GM21619 (cell line): ENCODE data around the gene ABR.
"Not testable (repeated sequence)": the region's sequence is repeated elsewhere in the genome, so short reads cannot be mapped to it uniquely, and the experiment has no call there.

Experiments
- ATAC-seq: cut with Tn5 transposase; IDR thresholded peaks from one replicate; pipeline ENCODE4 v1.9.1; 2021; ENCODE audit not compliant: unreplicated experiment

Gene ABR

GRCh38 chr17:1150863-1151600, 28.7 kb downstream of the ABR start:
- ATAC-seq = no peak

DNA sequence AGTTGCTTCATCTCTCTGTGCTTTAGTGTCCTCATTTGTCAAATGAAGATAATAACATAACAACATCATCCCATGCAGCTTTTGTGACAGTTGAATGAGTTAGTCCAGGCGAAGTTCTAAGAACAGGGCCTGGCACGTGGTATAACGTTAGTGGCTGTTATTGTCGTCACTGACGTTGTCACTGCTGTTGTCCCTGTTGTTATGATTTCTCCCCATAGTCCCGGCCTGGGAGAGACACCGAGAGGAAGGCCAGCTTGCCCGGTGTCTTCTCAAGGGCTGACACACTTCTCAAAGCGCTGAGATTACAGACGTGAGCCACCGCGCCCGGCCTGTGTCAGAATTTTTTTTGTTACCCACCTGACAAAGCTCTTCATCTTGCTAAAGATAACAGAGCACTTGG, 29.9 kb downstream of the ABR start:
- no peak for ATAC-seq

DNA sequence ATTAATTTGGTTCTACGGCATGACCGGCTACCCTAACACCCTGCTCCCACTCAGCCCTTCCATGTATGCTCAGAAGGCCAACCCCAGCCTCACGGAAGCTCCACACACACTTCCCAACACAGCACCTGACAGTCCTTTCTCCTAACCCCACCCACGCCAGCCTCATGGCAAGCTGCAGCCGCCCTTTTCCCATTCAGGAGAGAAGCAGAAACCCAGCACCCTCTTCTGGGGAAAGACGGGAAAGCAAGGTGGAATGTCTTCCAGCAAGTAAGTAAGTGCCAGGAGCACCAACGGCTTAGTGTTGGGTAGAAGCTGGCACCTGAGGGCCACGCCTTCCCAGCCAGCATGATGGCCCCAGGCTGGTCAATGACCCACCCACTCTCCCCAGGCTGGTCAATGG, 32.1 kb downstream of the ABR start:
- no peak for ATAC-seq

DNA sequence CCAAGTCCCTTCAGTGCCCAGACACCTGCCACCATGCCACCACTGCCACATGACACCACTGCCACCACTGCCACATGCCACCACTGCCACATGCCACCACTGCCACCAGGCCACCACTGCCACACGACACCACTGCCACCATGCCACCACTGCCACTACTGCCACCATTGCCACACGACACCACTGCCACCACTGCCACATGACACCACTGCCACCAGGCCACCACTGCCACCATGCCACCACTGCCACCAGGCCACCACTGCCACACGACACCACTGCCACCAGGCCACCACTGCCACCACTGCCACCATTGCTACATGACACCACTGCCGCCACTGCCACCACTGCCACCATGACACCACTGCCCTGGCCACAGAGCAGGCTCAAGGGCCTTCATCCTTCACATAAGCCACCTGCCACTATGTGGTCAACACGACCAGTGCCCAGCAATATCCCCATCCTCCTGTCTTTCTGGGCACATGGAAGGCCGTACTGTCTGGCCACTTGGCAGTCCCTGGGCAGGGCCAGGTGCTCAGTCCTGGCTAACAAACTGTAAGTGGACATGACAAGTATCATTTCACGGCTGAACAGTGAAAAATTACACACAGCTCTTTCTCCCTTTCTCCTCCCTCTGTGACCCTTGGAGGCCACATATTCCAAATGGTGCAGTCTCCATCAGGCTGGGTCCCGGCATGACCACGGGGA, 33.1 kb downstream of the ABR start:
- no peak for ATAC-seq

GRCh38 chr17:1145311-1145986, 34.3 kb downstream of the ABR start:
- ATAC-seq = no peak

DNA sequence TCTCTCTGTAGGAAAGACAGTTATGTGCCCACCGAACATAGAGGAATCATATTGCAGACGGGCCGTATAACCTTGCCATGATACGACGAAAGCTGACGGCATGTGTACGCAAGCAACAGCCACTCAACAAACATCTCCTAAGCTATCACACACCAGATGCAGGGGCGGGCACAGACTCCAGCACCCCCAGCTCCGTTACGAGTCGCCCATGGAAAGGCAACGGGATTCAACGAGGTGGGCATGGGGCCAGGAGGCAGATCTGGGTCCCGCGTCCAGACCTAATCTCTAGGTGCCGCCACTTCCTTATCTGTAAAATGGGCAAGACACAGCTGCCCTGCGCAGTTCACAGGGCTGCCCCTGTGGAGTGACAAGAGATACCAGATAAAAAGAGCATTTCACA, 35.6 kb downstream of the ABR start:
- no peak for ATAC-seq

GRCh38 chr17:1143573-1143972, 36.2 kb downstream of the ABR start:
- ATAC-seq = no peak

DNA sequence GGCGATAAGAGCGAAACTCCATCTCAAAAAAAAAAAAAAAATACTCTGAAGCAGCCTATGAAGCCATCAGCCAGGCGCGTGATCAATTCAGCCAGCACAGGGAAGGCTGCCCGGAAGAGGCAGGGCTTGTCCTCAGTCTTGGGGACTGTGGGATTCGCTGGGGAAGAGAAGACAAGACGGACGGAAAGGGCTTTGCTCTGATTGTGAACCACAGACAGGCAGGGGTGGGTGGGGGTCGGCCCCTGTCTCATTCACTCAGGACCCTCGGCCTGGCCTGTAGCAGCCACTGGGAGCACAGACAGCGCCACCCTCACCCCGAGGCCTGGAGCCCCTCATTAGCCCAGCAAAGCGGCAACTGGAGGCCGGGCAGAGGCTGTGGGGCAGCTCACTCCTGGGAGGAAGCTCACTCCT, 37.2 kb downstream of the ABR start:
- ATAC-seq = no peak

DNA sequence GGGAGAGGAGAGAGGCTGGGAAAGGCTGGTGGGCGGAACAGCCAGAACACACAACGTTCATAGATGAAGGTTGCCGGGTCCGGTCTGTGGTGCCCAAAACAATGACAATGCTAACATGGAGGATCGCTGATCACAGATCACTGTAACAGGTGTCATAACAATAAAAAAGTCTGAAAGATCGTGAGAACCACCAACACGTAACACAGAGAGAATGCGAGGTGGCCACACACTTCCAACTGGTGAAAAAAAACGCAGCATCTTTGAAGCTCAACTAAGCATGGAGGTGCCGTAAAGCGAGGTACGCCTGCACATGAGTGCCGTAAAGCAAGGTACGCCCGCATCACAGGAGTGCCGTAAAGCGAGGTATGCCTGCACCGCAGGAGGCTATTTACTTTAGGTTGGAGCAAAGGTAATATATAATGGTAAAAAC, 42.3 kb downstream of the ABR start:
- ATAC-seq = no peak

GRCh38 chr17:1136748-1137147, 43.0 kb downstream of the ABR start:
- no peak for ATAC-seq

GRCh38 chr17:1134634-1135324, 45.0 kb downstream of the ABR start:
- no peak for ATAC-seq

DNA sequence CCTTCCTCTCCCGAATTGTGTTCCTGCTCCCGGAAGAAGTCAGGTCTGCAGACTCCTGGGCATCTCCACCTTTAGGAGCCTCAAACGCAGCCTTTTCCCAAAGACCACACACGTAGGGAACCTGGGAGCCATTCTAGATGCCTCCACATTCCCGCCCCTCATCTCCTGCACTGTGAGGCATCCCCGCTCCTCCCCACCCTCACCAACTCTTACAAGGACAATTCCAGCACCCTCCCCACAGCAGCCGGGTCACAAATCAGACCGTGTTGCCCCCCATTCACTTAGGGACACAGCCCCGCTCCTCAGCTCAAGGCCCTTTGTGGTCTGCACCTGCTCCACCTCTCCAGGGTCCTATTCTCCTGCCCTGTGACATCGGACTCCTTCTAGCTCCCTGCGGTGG, 49.6 kb downstream of the ABR start:
- ATAC-seq = no peak

DNA sequence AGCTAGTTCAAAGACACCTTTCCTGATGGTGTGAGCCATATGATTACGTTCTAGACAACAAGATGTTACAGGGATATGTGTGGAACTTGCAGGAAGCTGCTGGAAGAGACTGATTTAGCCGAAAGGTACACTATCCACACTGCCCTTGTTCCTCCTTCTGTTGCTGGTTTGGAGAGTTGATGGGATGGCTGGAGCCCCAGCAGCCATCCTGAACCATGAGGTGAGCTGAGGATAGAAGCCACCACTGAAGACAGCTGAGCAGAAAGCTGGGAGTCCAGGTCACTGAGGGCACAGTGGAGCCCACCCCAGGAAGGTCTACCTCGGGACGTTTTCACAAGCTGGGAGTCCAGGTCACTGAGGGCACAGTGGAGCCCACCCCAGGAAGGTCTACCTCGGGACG, 51.3 kb downstream of the ABR start:
- not testable (repeated sequence) for ATAC-seq

DNA sequence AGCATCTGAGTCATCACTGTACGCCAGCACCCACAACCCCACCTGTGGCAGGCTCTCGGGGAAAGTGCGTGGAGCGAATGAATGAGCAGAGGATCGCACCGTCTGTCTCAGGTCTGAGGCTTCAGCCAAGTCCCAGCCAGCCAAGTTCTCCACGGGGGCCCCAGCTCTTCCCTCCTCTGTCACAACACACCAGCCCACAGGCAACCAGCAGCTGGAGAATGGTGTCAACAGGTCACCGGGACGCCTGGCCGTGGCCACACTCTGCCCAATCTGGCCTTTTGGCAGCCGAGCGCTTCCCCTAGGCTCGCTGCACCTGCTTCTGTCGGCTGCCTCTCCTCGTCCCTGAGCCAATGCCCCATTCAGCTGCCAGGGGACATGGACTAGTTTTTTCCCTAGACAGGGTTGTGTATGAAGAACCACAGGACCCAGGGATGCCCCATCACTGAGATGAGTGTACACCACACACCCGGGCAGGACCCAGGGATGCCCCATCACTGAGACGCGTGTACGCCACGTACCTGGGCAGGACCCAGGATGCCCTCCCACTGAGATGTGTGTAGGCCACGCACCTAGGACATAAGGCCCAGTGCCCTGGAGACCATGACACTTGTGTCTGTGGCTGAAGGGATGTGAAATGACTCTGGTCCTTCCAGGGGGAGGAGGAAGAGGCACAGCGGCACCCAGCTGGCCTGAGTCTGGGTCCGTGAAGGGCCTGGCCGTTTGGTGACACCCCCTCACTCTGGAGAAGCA, 52.8 kb downstream of the ABR start:
- no peak for ATAC-seq

- ATAC-seq = no peak
These were observed 53.5 kb downstream of the ABR start for GRCh38 chr17:1126250-1126797.

DNA sequence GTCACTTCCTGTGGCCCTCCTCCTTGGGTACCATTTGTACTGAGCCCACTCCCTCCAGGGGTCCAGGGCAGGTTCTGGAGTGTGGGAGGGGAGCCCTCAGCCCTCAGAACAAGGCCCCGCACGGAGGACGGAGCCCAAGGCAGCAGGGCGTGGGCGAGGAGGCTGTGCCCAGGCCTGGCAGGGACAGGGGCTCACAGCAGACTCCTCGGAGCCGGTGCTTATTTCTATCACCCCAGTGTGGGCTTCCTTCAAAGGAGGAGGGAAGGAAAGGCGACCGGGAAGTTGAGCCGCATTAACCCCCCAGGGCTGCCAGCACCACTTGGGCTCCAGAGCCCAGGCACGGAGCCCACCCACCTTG, 54.0 kb downstream of the ABR start:
- no peak for ATAC-seq

DNA sequence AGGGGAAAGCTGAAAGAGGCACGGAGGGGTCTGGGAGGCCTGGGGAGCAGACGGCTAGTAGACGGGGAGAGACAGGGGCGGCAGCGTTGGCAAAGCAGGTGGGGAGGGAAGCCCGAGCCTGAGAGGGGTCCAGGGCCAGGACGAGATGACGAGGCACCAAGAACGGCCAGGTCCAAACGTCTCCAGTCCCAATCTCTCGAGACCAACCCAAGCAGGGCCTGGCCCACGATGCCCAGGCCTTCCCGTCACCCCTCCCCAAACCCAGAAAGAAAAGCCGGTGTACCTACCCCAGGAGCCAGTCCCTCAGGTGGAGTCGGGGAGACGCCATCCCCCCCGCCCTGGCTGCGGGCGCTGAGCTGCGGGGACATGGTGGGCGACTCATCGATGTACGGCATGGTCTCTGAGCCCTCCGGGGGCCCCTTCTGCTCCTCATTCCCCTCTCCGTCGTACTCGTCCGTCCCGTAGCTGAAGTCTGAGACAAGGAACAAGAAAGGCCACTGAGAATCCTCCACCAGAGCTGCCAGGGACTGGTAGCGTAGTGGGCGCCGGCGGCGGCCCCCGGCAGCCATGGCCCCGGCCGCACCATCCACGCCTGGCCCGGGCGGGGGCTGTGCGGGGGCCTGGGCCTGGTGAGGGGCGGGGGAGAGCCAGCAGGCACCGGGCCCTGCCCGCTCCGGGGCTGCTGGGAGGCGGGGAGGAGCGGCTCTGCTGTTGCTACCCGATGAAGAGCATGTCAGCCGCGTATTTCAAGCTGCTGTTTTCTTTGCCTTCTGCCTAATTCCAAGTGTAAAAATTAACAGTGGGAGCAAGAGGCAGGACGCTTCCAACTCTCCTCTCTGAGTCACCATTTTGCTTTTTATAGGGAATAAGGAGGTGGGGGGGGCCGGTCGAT, 54.6 kb downstream of the ABR start:
- no peak for ATAC-seq

DNA sequence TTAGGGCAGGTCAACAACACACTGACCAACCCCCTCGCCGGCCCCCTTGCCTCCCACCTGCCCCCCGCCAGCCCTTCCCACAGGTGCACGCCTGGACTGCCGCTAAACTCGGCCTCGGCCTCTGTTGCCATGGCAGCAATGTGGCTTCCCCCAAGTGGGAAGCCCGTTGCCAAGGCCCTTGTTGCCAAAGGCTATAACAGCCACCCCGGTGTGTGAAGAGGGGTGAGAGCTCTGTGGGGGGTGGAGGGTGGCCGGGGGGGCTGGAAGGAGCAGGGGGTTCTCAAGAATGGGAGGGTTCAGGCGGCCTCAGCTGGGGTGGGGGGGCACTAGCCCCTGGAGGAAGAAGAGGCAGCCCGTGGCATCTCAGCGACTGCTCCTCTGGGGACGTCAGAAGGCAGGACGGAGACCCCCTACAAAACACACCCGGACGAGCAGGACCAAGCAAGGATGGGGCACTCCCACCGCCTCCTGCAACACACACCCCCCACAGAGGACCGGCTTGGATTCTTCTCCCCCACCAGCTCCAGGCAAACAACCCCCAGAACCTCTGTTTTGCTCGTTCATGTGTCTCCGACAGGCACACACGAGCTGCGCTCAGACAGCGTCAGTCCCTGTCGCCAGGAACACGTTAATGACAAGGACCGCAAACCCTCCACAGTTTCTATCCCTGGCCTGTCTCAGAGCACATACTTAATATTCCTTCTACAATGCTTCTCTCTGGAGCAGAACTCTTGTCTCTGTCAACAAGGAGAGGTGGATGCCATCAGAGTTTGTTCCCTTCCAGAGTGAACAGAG, 55.7 kb downstream of the ABR start:
- no peak for ATAC-seq

DNA sequence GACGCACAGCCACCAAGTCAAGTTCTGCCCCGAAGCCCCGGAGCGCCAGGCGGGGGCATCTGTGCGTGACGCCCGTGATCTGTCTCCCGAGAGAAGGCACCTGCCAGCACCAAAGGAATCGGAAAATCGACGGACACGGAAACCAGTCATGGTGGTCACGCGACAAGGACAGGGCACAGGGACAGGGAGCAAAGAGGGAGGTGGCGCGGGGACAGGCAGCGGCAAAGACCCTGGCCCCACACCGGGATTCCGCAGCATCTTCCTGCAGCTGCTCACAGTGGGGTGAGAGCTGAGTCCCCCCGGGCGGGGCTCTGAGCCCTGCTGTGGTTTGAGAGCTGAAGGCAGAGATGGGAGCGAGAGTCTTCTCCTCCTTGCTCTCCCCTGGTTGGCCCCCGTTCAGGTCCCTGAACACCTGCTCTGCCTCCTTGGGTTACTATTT, 56.4 kb downstream of the ABR start:
- no peak for ATAC-seq
